Upper lobe of left lung (tissue), 6 donors: Measurements from ENCODE around the gene SMC6. TPM values are rescaled to one million over a fixed set of nuclear protein-coding genes. Genes with fewer than 3 reads are reported as not detected.
A peak's percentile ranks its signal among the peaks of the same experiment; 100 is the strongest.

Experiments used
- ATAC-seq, 2 donors: fragments of 200-7000 bp; cut with Tn5 transposase; one replicate each; pipeline ENCODE4 v1.9.1; 2022; ENCODE audit warnings: mild to moderate bottlenecking in 2 of 2, moderate library complexity in 2 of 2; ENCODE audit not compliant: low FRiP score in 2 of 2
- DNase-seq, 2 donors: peaks; one replicate each; pipeline ENCODE4 v3.0.0-alpha.2; 2019 to 2020
- H3K27ac ChIP-seq, 4 donors: fragments of 200-600 bp; sonication (generic); one replicate each; pipeline ENCODE4 v1.5.1; 2016 to 2019
- H3K27me3 ChIP-seq, 4 donors: fragments of 200-600 bp; sonication (generic); one replicate each; pipeline ENCODE4 v1.5.1; 2017 to 2019
- H3K36me3 ChIP-seq, 4 donors: fragments of 200-600 bp; sonication (generic); one replicate each; pipeline ENCODE4 v1.5.1; 2016 to 2019
- H3K4me1 ChIP-seq, 4 donors: fragments of 200-600 bp; sonication (generic); one replicate each; pipeline ENCODE4 v1.5.1; 2018 to 2019
- H3K4me3 ChIP-seq, 4 donors: fragments of 200-600 bp; sonication (generic); one replicate each; pipeline ENCODE4 v1.5.1; 2017 to 2019; ENCODE audit warnings: mild to moderate bottlenecking in 2 of 4, moderate library complexity in 1 of 4
- H3K9me3 ChIP-seq, 4 donors: fragments of 200-600 bp; sonication (generic); one replicate each; pipeline ENCODE4 v1.5.1; 2018 to 2019
- CTCF ChIP-seq, 6 experiments: fragments of 450-650 bp in 4 of 6; fragments of 200-600 bp in 2 of 6; sonication (generic) in 2 of 6; IDR thresholded peaks; one replicate each; pipeline ENCODE4 v1.5.1; 2016 to 2019; ENCODE audit warnings: antibody characterized with exemption in 6 of 6
- EP300 ChIP-seq, 4 donors: sonication (generic); formaldehyde crosslinking; IDR thresholded peaks; one replicate each; pipeline ENCODE4 v1.5.1; 2017; ENCODE audit warnings: antibody characterized with exemption in 4 of 4, control low read depth in 2 of 4
- POLR2A ChIP-seq, 4 donors: fragments of 450-650 bp; IDR thresholded peaks; one replicate each; pipeline ENCODE4 v1.5.1; 2016 to 2017; ENCODE audit warnings: antibody characterized with exemption in 4 of 4, mild to moderate bottlenecking in 2 of 4
- POLR2AphosphoS5 ChIP-seq, 2 donors: sonication (generic); formaldehyde crosslinking; IDR thresholded peaks; one replicate each; pipeline ENCODE4 v1.5.1; 2017; ENCODE audit warnings: antibody characterized with exemption in 2 of 2
- WGBS, 2 donors: methylation state at CpG; one replicate each; pipeline ENCODE4 v1.1.5; 2017 to 2018; 5-methylcytosine and 5-hydroxymethylcytosine counted together
- total RNA-seq, 6 donors: library from RNA; depleted of rRNA in 4 of 6; stranded (reverse); fragments of >200 nt in 4 of 6; gene quantifications; one replicate each; pipeline versions ENCODE4 v1.1.0 to v1.2.1, GENCODE V29; 2016 to 2021
- donor health status: DM: no; HTN: no; CAD: no; lungs with moderate emphysema.
- donor health status: DM: no; HTN: yes; CAD: no; lungs with severe emphysema.

The SMC6 gene
- total RNA-seq, 6 donors from 2014 or later: 5.8 to 30.8 (median 13.6) TPM

GRCh38 chr2:17752892-17753802 lies 463 bp downstream of the SMC6 start:
- DNase-seq: peak; percentile 65 to 91
- ATAC-seq: peak; percentile 81 to 89
- H3K36me3 ChIP-seq: no peaks in the 10 kb centered on the region
- WGBS, 2 donors: 3 to 4% methylated on average over 28 to 36 of the region's 70 CpGs
- peak in 2 of 4 donors; percentile 44 to 70 for TF ChIP-seq POLR2A (IDR thresholded peaks at IDR 0.05)
- peak in 1 of 2 donors; percentile 53 for TF ChIP-seq POLR2AphosphoS5 (IDR thresholded peaks at IDR 0.05)
- TF ChIP-seq EP300 (IDR thresholded peaks at IDR 0.05): no peak
- TF ChIP-seq CTCF (IDR thresholded peaks at IDR 0.05): no peak
- no peaks in the 10 kb centered on the region for H3K27me3 ChIP-seq
- no peaks in the 10 kb centered on the region for H3K9me3 ChIP-seq
- peaks cover 13 to 31% (median 20%) of the 10 kb centered on the region in 4 donors for H3K4me1 ChIP-seq
- H3K27ac ChIP-seq: peak overlapping the region; percentile 95 to 98 (median 98)
- peak overlapping the region; percentile 52 to 90 (median 80) for H3K4me3 ChIP-seq

- Histone ChIP-seq H3K4me1 (peaks cover 13 to 31% (median 20%) of the 10 kb centered on the region in 4 donors), H3K9me3 (no peaks in the 10 kb centered on the region), H3K27me3 (no peaks in the 10 kb centered on the region), H3K36me3 (no peaks in the 10 kb centered on the region), H3K4me3 (peak overlapping the region in 2 of 4 donors; percentile 84 to 90), H3K27ac (no peak overlapping the region)
- no peak for ATAC-seq
- no peak for TF ChIP-seq POLR2AphosphoS5 (IDR thresholded peaks at IDR 0.05)
- no peak for TF ChIP-seq POLR2A (IDR thresholded peaks at IDR 0.05)
- no peak for TF ChIP-seq EP300 (IDR thresholded peaks at IDR 0.05)
- no peak for TF ChIP-seq CTCF (IDR thresholded peaks at IDR 0.05)
- no peak for DNase-seq
- 53 to 61% methylated on average over 3 of the region's 3 CpGs for whole genome bisulfite sequencing, 2 donors
Observed at GRCh38 chr2:17752246-17752645, 1.4 kb downstream of the SMC6 start.

GRCh38 chr2:17749753-17750438 lies 3.7 kb downstream of the SMC6 start:
- no peak for TF ChIP-seq POLR2AphosphoS5 (IDR thresholded peaks at IDR 0.05)
- no peak for TF ChIP-seq POLR2A (IDR thresholded peaks at IDR 0.05)
- TF ChIP-seq CTCF (IDR thresholded peaks at IDR 0.05): no peak
- TF ChIP-seq EP300 (IDR thresholded peaks at IDR 0.05): no peak
- WGBS, 2 donors: 83 to 87% methylated on average over 2 of the region's 2 CpGs

GRCh38 chr2:17748745-17749144 lies 4.9 kb downstream of the SMC6 start:
- Histone ChIP-seq H3K27me3 (no peaks in the 10 kb centered on the region), H3K36me3 (peaks cover 0 to 8% (median 2%) of the 10 kb centered on the region in 4 donors), H3K4me1 (peaks cover 7 to 16% (median 12%) of the 10 kb centered on the region in 4 donors), H3K9me3 (no peaks in the 10 kb centered on the region), H3K4me3 (no peak overlapping the region), H3K27ac (no peak overlapping the region)
- no peak for TF ChIP-seq POLR2AphosphoS5 (IDR thresholded peaks at IDR 0.05)
- TF ChIP-seq CTCF (IDR thresholded peaks at IDR 0.05): no peak
- no peak for TF ChIP-seq EP300 (IDR thresholded peaks at IDR 0.05)
- TF ChIP-seq POLR2A (IDR thresholded peaks at IDR 0.05): no peak
- WGBS, 2 donors: 85 to 92% methylated on average over 6 of the region's 6 CpGs
- DNase-seq (no peak), ATAC-seq (no peak)

More at GRCh38 chr2:17749753-17750438, 3.7 kb downstream of the SMC6 start:
- no peak for DNase-seq
- Histone ChIP-seq H3K27ac (no peak overlapping the region), H3K27me3 (no peaks in the 10 kb centered on the region), H3K9me3 (no peaks in the 10 kb centered on the region), H3K4me3 (no peak overlapping the region), H3K4me1 (peaks cover 13 to 25% (median 19%) of the 10 kb centered on the region in 4 donors), H3K36me3 (no peaks in the 10 kb centered on the region)
- no peak for ATAC-seq
